Right lobe of liver (tissue), 6 donors: ENCODE results near the gene NR1I2. TPM values are rescaled to one million over a fixed set of nuclear protein-coding genes. Genes with fewer than 3 reads are reported as not detected.

Experiments
- ATAC-seq, 4 donors: fragments of 200-7000 bp; cut with Tn5 transposase; one replicate each; pipeline ENCODE4 v1.9.1; 2020; ENCODE audit warnings: mild to moderate bottlenecking in 4 of 4, moderate library complexity in 4 of 4
- DNase-seq, 3 donors: peaks; one replicate each; pipeline ENCODE4 v3.0.0-alpha.2; 2020
- H3K27ac ChIP-seq, 3 donors: fragments of 200-600 bp; one replicate each; pipeline ENCODE4 v1.8.0; 2022
- H3K27me3 ChIP-seq, 2 donors: fragments of 200-600 bp; one replicate each; pipeline ENCODE4 v1.8.0; 2022
- H3K36me3 ChIP-seq, 4 donors: fragments of 200-600 bp; sonication (generic) in 1 of 4; one replicate each; pipeline versions ENCODE4 v1.5.1 to v1.8.0; 2017 to 2022; ENCODE audit warnings: control low read depth in 1 of 4
- H3K4me1 ChIP-seq, 4 donors: fragments of 200-600 bp; sonication (generic) in 1 of 4; one replicate each; pipeline versions ENCODE4 v1.5.1 to v1.8.0; 2017 to 2022; ENCODE audit warnings: control low read depth in 1 of 4
- H3K4me3 ChIP-seq, 3 donors: fragments of 200-600 bp; one replicate each; pipeline ENCODE4 v1.8.0; 2022
- H3K9me3 ChIP-seq, 4 donors: fragments of 200-600 bp; sonication (generic) in 1 of 4; one replicate each; pipeline versions ENCODE4 v1.5.1 to v1.8.0; 2017 to 2022; ENCODE audit warnings: control low read depth in 1 of 4
- CTCF ChIP-seq, 4 donors: fragments of 200-600 bp in 3 of 4; fragments of 450-650 bp in 1 of 4; IDR thresholded peaks; one replicate each; pipeline versions ENCODE4 v1.5.1 to v1.8.0; 2016 to 2022; ENCODE audit warnings: antibody characterized with exemption in 4 of 4, mild to moderate bottlenecking in 2 of 4
- POLR2A ChIP-seq: fragments of 450-650 bp; IDR thresholded peaks from one replicate; pipeline ENCODE4 v1.6.1; 2017; ENCODE audit warnings: antibody characterized with exemption, mild to moderate bottlenecking
- WGBS: methylation state at CpG from one replicate; pipeline ENCODE4 v1.1.6; 2018; ENCODE audit warnings: low coverage, low lambda C conversion rate; ENCODE audit not compliant: insufficient coverage; ENCODE audit errors: missing lambda C conversion rate; 5-methylcytosine and 5-hydroxymethylcytosine counted together
- intact Hi-C, 2 donors: fragments of 100-400 bp; cut with DNase I; formaldehyde crosslinking; loops; one replicate each; pipeline versions ENCODE4 v1.11.2 to v1.14.1; 2022
- total RNA-seq, 6 experiments: library from RNA; depleted of rRNA in 2 of 6; stranded (reverse); fragments of >200 nt in 2 of 6; fragmentation: NEBNext Ultra II Directional in 3 of 6; extraction: Animal tissue kit (Norgen Biotek cat#: 25700) in 3 of 6; gene quantifications; one replicate each; pipeline versions ENCODE4 v1.1.0 to v1.2.4, GENCODE V29; 2016 to 2023
- donor health status: DM: no; HTN: yes; CAD: no.
- donor health status: DM: no; HTN: no; CAD: no.
- donor health status: DM: no; HTN: no; CAD: no.
- donor health status: DM: no; HTN: yes; CAD: no.
- donor health status: DM: no; HTN: yes; CAD: no.

Gene NR1I2
- total RNA-seq, 6 experiments from 2014 or later = 24.9 to 188 (median 91.4) TPM

- intact Hi-C loops = no loop called here
- WGBS = 90% methylated on average over 10 of the region's 10 CpGs
- no peak overlapping the region for H3K27ac ChIP-seq
- no peaks in the 10 kb centered on the region for H3K4me1 ChIP-seq
- H3K36me3 ChIP-seq = no peaks in the 10 kb centered on the region
- H3K9me3 ChIP-seq = no peaks in the 10 kb centered on the region
- ATAC-seq (no peak), DNase-seq (peak in 1 of 3 donors; percentile 20)
- no peaks in the 10 kb centered on the region for H3K27me3 ChIP-seq
- no peak overlapping the region for H3K4me3 ChIP-seq
- TF ChIP-seq POLR2A (no peak), CTCF (IDR thresholded peaks at IDR 0.05) (no peak)
Measured at GRCh38 chr3:119743921-119744320, 38.0 kb upstream of the NR1I2 start.

GRCh38 chr3:119745942-119746341 is 36.0 kb upstream of the NR1I2 start:
- no peak for ATAC-seq
- Histone ChIP-seq H3K4me1 (no peaks in the 10 kb centered on the region), H3K27ac (no peak overlapping the region), H3K9me3 (no peaks in the 10 kb centered on the region), H3K36me3 (no peaks in the 10 kb centered on the region), H3K27me3 (no peaks in the 10 kb centered on the region), H3K4me3 (no peak overlapping the region)
- DNase-seq = no peak
- WGBS = 100% methylated on average over 1 of the region's 1 CpG
- TF ChIP-seq CTCF (IDR thresholded peaks at IDR 0.05) = no peak
- intact Hi-C loops = no loop called here

DNA sequence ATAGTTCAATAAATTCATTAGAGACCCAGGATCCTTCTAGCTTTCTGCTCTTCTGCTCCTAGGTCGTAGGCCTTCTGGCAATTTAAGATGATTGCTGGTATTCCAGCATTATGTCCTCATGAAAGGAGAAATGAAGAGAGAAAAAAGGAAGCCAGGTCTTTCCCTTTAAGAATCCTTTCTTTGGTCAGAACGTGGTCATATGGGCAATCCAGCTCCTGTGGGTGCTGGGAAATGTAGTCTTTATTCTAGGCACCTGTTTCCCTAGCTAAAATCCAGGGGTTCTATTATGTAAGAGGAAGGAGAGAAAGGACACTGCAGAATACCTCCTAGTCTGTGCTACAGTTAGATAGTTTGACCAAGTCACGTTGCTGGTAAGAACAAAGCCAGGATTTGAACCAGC is 35.5 kb upstream of the NR1I2 start:
- Histone ChIP-seq H3K27ac (no peak overlapping the region), H3K9me3 (no peaks in the 10 kb centered on the region), H3K27me3 (no peaks in the 10 kb centered on the region), H3K36me3 (no peaks in the 10 kb centered on the region), H3K4me1 (no peaks in the 10 kb centered on the region), H3K4me3 (no peak overlapping the region)
- no peak for ATAC-seq
- TF ChIP-seq CTCF (IDR thresholded peaks at IDR 0.05) (no peak), POLR2A (no peak)
- intact Hi-C loops = no loop called here
- DNase-seq = no peak
- 52% methylated on average over 3 of the region's 3 CpGs for WGBS

GRCh38 chr3:119747357-119747756 is 34.5 kb upstream of the NR1I2 start:
- 91% methylated on average over 4 of the region's 4 CpGs for WGBS
- DNase-seq (no peak), ATAC-seq (no peak)
- Histone ChIP-seq H3K27ac (no peak overlapping the region), H3K9me3 (no peaks in the 10 kb centered on the region), H3K27me3 (no peaks in the 10 kb centered on the region), H3K36me3 (no peaks in the 10 kb centered on the region), H3K4me1 (no peaks in the 10 kb centered on the region), H3K4me3 (no peak overlapping the region)
- intact Hi-C loops = no loop called here
- no peak for TF ChIP-seq CTCF (IDR thresholded peaks at IDR 0.05)
- no peak for TF ChIP-seq POLR2A

GRCh38 chr3:119748991-119749390 is 32.9 kb upstream of the NR1I2 start:
- H3K9me3 ChIP-seq = no peaks in the 10 kb centered on the region
- no peaks in the 10 kb centered on the region for H3K36me3 ChIP-seq
- ATAC-seq (no peak), DNase-seq (no peak)
- WGBS = 100% methylated on average over 1 of the region's 1 CpG
- TF ChIP-seq CTCF (IDR thresholded peaks at IDR 0.05) (no peak), POLR2A (no peak)
- intact Hi-C loops = no loop called here
- H3K4me1 ChIP-seq = no peaks in the 10 kb centered on the region
- H3K27ac ChIP-seq = no peak overlapping the region
- no peaks in the 10 kb centered on the region for H3K27me3 ChIP-seq
- H3K4me3 ChIP-seq = no peak overlapping the region
